MCF 10A (cell line): ENCODE measurements around the gene CD99. TPM values are rescaled to one million over a fixed set of nuclear protein-coding genes. Genes with fewer than 3 reads are reported as not detected.

ENCODE experiments used
- BruUV-seq: library from RNA; stranded (reverse); fragments of 400-500 nt; replicated peaks from 2 replicates; lab custom pipeline; 2021; lab: Mats Ljungman, UMichigan
- CTCF ChIA-PET: fragments of 300-600 bp; sonication (Branson Sonifier 250); formaldehyde crosslinking; extraction: SDS; loops from one replicate; lab custom pipeline; 2021; ENCODE audit warnings: antibody characterized with exemption, inconsistent platforms; lab: Yijun Ruan, JAX
- POLR2A ChIA-PET: fragments of 300-600, 350-650 bp; sonication (Branson Sonifier 250); formaldehyde crosslinking; extraction: SDS; loops from one replicate; lab custom pipeline; 2020; ENCODE audit warnings: antibody characterized with exemption, inconsistent platforms; lab: Yijun Ruan, JAX
- DNase-seq: peaks from one replicate; pipeline ENCODE4 v3.0.0-alpha.2; 2018; ENCODE audit not compliant: unreplicated experiment
- H3K27ac Mint-ChIP-seq: one replicate; pipeline ENCODE4 v1.8.0; 2022; ENCODE audit warnings: mild to moderate bottlenecking, low read depth, mixed read lengths; ENCODE audit not compliant: unreplicated experiment
- H3K27me3 Mint-ChIP-seq: one replicate; pipeline ENCODE4 v1.8.0; 2022; ENCODE audit warnings: mixed read lengths; ENCODE audit not compliant: insufficient read depth, unreplicated experiment
- H3K36me3 Mint-ChIP-seq: one replicate; pipeline ENCODE4 v1.8.0; 2022; ENCODE audit warnings: mild to moderate bottlenecking, moderate library complexity, mixed read lengths; ENCODE audit not compliant: insufficient read depth, unreplicated experiment
- H3K4me1 Mint-ChIP-seq: one replicate; pipeline ENCODE4 v1.8.0; 2022; ENCODE audit warnings: mixed read lengths; ENCODE audit not compliant: insufficient read depth, unreplicated experiment
- H3K4me3 Mint-ChIP-seq: one replicate; pipeline ENCODE4 v1.8.0; 2022; ENCODE audit warnings: mild to moderate bottlenecking, moderate library complexity, mixed read lengths; ENCODE audit not compliant: unreplicated experiment
- H3K9me3 Mint-ChIP-seq: one replicate; pipeline ENCODE4 v1.8.0; 2022; ENCODE audit warnings: mixed read lengths; ENCODE audit not compliant: unreplicated experiment
- intact Hi-C: fragments of 100-400 bp; cut with micrococcal nuclease; formaldehyde crosslinking; loops from 2 replicates; pipeline ENCODE4 v1.14.1; 2022
- total RNA-seq: library from RNA; stranded (reverse); gene quantifications from 2 replicates; pipeline ENCODE4 v1.2.3, GENCODE V29; 2022
- TF ChIP-seq, protein P1 (sequence below): fragments of 200-600 bp; IDR thresholded peaks from one replicate; pipeline ENCODE4 v1.8.0; 2022; ENCODE audit warnings: antibody characterized with exemption, mild to moderate bottlenecking; ENCODE audit not compliant: unreplicated experiment

CD99 gene
- total RNA-seq, 1 experiment from 2014 or later: 176 TPM

GRCh38 chrX:2711441-2711840 lies 20.3 kb downstream of the CD99 start:
- peaks cover 14% of the 10 kb centered on the region for H3K36me3 Mint-ChIP-seq
- no peak for DNase-seq
- TF ChIP-seq, protein P1, sequence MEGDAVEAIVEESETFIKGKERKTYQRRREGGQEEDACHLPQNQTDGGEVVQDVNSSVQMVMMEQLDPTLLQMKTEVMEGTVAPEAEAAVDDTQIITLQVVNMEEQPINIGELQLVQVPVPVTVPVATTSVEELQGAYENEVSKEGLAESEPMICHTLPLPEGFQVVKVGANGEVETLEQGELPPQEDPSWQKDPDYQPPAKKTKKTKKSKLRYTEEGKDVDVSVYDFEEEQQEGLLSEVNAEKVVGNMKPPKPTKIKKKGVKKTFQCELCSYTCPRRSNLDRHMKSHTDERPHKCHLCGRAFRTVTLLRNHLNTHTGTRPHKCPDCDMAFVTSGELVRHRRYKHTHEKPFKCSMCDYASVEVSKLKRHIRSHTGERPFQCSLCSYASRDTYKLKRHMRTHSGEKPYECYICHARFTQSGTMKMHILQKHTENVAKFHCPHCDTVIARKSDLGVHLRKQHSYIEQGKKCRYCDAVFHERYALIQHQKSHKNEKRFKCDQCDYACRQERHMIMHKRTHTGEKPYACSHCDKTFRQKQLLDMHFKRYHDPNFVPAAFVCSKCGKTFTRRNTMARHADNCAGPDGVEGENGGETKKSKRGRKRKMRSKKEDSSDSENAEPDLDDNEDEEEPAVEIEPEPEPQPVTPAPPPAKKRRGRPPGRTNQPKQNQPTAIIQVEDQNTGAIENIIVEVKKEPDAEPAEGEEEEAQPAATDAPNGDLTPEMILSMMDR: no peak
- no TSS peak for BruUV-seq
- no peaks in the 10 kb centered on the region for H3K27me3 Mint-ChIP-seq
- peak overlapping the region; percentile 24 for H3K27ac Mint-ChIP-seq
- no peaks in the 10 kb centered on the region for H3K9me3 Mint-ChIP-seq
- POLR2A ChIA-PET: no interaction called here
- peaks cover 39% of the 10 kb centered on the region for H3K4me1 Mint-ChIP-seq
- intact Hi-C loops: no loop called here
- CTCF ChIA-PET: no interaction called here
- no peak overlapping the region for H3K4me3 Mint-ChIP-seq

DNA sequence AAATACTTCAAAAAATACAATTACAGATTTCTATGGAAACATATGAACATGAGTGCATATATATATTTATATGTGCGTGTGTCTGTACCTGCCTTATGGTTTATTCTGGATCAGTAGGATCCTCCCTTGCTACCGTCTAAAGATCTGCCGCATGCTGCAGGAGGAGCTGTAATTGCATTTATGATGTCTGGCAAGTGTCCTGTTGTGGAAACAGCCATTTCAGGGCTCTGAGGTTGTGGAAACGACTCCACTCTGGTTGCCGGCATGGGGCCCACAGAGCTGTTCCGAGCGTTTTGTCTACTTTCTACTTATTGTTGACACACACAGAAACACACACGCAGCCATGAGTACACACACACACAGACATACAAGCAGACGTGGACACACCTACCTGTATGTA lies 21.3 kb downstream of the CD99 start:
- H3K9me3 Mint-ChIP-seq: no peaks in the 10 kb centered on the region
- no peak for DNase-seq
- ChIA-PET POLR2A (no interaction called here), CTCF (no interaction called here)
- no peak overlapping the region for H3K4me3 Mint-ChIP-seq
- no TSS peak for BruUV-seq
- peaks cover 33% of the 10 kb centered on the region for H3K4me1 Mint-ChIP-seq
- intact Hi-C loops: no loop called here
- H3K27me3 Mint-ChIP-seq: no peaks in the 10 kb centered on the region
- H3K36me3 Mint-ChIP-seq: peaks cover 24% of the 10 kb centered on the region
- no peak overlapping the region for H3K27ac Mint-ChIP-seq
- TF ChIP-seq, protein P1: no peak

DNA sequence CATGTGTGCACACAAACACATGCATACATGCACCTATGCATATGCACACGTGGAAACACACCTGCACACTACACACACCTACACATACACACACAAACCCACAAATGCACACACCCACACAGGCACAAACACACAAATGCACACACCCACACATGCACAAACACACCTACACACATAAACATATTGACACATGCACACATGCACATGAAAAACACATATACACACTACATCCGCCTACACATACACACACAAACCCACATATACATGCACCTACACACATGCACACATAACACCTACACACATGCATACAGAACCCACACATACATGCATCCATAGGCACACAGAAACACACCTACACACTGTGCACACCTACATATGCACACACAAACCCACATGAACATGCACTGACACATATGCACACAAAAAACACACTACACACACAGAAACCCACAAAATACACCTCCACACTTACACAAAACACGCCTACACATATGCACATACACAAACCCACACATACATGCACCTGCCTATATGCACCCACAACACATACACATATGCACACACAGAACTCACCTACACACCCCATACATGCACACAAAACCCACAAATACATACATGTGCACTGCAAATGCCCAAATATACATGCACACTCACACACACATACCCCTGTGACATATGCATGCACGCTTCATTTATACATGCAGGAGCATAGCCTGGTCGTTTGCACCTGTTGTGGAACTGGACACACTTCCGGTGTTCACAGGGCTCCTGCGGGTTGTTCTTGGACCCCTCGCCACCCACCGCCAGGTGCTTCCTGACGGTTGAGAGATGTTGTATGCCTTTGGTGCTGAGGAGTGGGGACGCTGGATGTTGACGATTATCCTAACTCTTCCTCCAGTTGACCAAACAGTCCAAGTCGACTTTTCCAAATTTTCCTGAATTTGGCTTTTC lies 22.1 kb downstream of the CD99 start:
- Mint-ChIP-seq H3K27ac (no peak overlapping the region), H3K36me3 (peaks cover 32% of the 10 kb centered on the region), H3K4me3 (no peak overlapping the region), H3K27me3 (no peaks in the 10 kb centered on the region), H3K4me1 (peaks cover 26% of the 10 kb centered on the region), H3K9me3 (no peaks in the 10 kb centered on the region)
- TF ChIP-seq, protein P1: no peak
- ChIA-PET POLR2A (no interaction called here), CTCF (no interaction called here)
- BruUV-seq: no TSS peak
- intact Hi-C loops: no loop called here
- no peak for DNase-seq

GRCh38 chrX:2714551-2714950 lies 23.5 kb downstream of the CD99 start:
- H3K36me3 Mint-ChIP-seq: peaks cover 45% of the 10 kb centered on the region
- H3K4me3 Mint-ChIP-seq: no peak overlapping the region
- no peaks in the 10 kb centered on the region for H3K9me3 Mint-ChIP-seq
- H3K4me1 Mint-ChIP-seq: peaks cover 12% of the 10 kb centered on the region
- TF ChIP-seq, protein P1: no peak
- POLR2A ChIA-PET: no interaction called here
- no peak for DNase-seq
- intact Hi-C loops: no loop called here
- CTCF ChIA-PET: no interaction called here
- no peak overlapping the region for H3K27ac Mint-ChIP-seq
- no TSS peak for BruUV-seq
- H3K27me3 Mint-ChIP-seq: no peaks in the 10 kb centered on the region
